GM12874 (cell line): Measurements from ENCODE around the gene DUSP15.

Source experiments
- CTCF ChIP-seq: IDR thresholded peaks from 2 replicates; pipeline ENCODE4 v1.5.1; 2011; ENCODE audit warnings: low read depth, mild to moderate bottlenecking, control low read depth, low read length, moderate library complexity; ENCODE audit not compliant: insufficient read depth

DUSP15 gene

GRCh38 chr20:31869942-31870725, at the start of gene DUSP15, which contains the start of gene TTLL9:
DUSP15 (minus strand) TSS chr20:31870527; CDS start chr20:31870337, 190 bp downstream.
TTLL9 (plus strand) TSS chr20:31870634; CDS start chr20:31871127, 493 bp downstream.
- TF ChIP-seq CTCF, result no peak

- no peak for TF ChIP-seq CTCF
Measured at GRCh38 chr20:31919410-31920155, 49.3 kb upstream of the DUSP15 start.

- no peak for TF ChIP-seq CTCF
Measured at GRCh38 chr20:31918466-31919105, 48.3 kb upstream of the DUSP15 start.

- TF ChIP-seq CTCF, result no peak
Measured at GRCh38 chr20:31916708-31917107, 46.4 kb upstream of the DUSP15 start.

- no peak for TF ChIP-seq CTCF
Measured at GRCh38 chr20:31915491-31916280, 45.4 kb upstream of the DUSP15 start.

GRCh38 chr20:31914170-31914569, 43.8 kb upstream of the DUSP15 start:
- TF ChIP-seq CTCF, result no peak
